Gastrocnemius medialis (tissue), 4 donors: Measurements from ENCODE around the gene GPC6.

ENCODE experiments used
- POLR2A ChIP-seq, 2 donors: fragments of 450-650 bp; IDR thresholded peaks; one replicate each; pipeline ENCODE4 v1.6.1; 2017; ENCODE audit warnings: antibody characterized with exemption in 2 of 2, mild to moderate bottlenecking in 2 of 2, moderate library complexity in 2 of 2
- TF ChIP-seq, protein P1 (sequence below), 5 experiments: fragments of 450-650 bp in 3 of 5; fragments of 200-600 bp in 2 of 5; sonication (generic) in 2 of 5; IDR thresholded peaks in 4 of 5; conservative IDR thresholded peaks in 1 of 5; 1 replicate in 4 of 5; 2 replicates in 1 of 5; pipeline ENCODE4 v1.5.1; 2016 to 2019; ENCODE audit warnings: antibody characterized with exemption in 5 of 5, mild to moderate bottlenecking in 3 of 5, moderate library complexity in 3 of 5

DNA sequence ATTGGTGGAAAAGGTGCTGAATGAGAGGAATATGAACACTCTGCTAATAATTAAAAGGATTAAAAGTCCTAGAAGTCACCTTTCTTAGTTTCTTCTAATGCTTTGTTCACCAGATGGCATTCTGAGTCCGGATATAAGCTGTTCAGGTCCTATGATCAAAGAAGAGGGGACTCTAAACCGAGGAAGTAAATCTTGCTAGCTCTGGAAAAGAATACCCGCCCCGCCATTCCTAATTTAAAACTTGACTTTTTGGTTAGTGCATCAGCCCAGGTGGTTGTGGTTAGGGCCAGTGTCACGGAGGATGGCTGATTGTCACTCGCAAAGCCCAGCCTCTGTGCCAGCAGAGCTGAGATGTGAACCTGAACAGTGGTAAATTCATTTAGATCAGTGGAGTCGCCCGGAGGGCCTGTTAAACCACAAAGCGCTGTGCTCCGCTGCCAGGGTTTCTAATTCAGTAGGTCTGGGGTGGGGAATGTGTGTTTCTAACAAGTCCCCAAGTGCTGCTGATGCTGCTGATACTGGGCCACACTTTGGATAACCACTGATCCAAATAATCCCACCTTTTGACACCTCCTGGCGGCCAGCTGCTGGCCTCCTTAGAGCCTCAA is 827.5 kb downstream of the GPC6 start:
- TF ChIP-seq, protein P1, sequence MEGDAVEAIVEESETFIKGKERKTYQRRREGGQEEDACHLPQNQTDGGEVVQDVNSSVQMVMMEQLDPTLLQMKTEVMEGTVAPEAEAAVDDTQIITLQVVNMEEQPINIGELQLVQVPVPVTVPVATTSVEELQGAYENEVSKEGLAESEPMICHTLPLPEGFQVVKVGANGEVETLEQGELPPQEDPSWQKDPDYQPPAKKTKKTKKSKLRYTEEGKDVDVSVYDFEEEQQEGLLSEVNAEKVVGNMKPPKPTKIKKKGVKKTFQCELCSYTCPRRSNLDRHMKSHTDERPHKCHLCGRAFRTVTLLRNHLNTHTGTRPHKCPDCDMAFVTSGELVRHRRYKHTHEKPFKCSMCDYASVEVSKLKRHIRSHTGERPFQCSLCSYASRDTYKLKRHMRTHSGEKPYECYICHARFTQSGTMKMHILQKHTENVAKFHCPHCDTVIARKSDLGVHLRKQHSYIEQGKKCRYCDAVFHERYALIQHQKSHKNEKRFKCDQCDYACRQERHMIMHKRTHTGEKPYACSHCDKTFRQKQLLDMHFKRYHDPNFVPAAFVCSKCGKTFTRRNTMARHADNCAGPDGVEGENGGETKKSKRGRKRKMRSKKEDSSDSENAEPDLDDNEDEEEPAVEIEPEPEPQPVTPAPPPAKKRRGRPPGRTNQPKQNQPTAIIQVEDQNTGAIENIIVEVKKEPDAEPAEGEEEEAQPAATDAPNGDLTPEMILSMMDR (IDR thresholded peaks at IDR 0.05 in 4 of 5, conservative IDR thresholded peaks at IDR 0.05 in 1 of 5), result no peak
- TF ChIP-seq POLR2A (IDR thresholded peaks at IDR 0.05), result no peak
